Measurements from ENCODE around the gene SPTSSB. TPM values are rescaled to one million over a fixed set of nuclear protein-coding genes. Genes with fewer than 3 reads are reported as not detected.

Gene SPTSSB
- total RNA-seq, 1 donor from 2014 or later: not detected

DNA sequence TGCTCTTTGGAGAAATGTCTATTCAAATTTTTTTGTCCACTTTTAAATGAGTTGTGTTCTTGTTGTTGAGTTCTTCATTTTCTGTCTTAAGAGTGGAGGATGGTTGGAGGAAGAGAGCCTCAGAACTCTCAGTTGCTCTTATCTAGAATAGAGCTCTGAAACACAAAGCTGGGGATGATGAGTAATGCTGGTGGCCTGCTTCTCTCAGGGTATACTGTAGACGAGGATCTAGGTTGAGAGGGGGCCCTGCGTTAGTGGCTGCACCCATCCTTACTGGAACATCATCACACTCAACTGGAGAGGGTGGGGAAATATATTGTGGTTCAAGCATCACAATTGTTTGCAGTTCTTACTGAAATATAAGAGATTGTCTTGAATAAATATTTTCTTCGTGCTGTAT, 1.8 kb downstream of the SPTSSB start:
- no peak for DNase-seq
- Mint-ChIP-seq H3K27ac (no peak overlapping the region), H3K4me1 (peaks cover 10% of the 10 kb centered on the region), H3K27me3 (peaks cover 71% of the 10 kb centered on the region), H3K9me3 (no peaks in the 10 kb centered on the region), H3K36me3 (ENCODE audit: low read depth) (no peaks in the 10 kb centered on the region), H3K4me3 (no peak overlapping the region)
- intact Hi-C loops (cut with micrococcal nuclease): no loop called here

DNA sequence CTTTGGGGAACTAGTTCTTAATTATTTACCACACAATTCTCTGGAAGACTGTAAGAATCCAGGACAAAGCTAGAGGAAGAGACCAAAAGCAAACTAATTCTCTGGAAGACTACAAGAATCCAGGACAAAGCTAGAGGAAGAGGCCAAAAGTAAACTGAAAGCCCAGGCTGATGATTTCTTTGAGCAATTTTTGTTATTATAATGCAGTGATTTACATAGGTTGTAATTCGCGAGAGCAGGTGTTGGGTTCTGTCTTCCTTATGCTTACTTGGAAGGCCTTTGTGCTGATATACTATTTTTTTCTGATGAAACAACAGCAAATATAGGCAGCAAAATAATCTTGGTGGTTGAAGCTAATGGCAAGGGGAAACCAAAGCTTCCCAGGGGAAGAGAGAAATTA, 5.2 kb downstream of the SPTSSB start:
- Mint-ChIP-seq H3K27me3 (peaks cover 47% of the 10 kb centered on the region), H3K9me3 (no peaks in the 10 kb centered on the region), H3K27ac (no peak overlapping the region), H3K4me1 (no peaks in the 10 kb centered on the region), H3K4me3 (no peak overlapping the region), H3K36me3 (ENCODE audit: low read depth) (no peaks in the 10 kb centered on the region)
- intact Hi-C loops (cut with micrococcal nuclease): no loop called here
- no peak for DNase-seq

DNA sequence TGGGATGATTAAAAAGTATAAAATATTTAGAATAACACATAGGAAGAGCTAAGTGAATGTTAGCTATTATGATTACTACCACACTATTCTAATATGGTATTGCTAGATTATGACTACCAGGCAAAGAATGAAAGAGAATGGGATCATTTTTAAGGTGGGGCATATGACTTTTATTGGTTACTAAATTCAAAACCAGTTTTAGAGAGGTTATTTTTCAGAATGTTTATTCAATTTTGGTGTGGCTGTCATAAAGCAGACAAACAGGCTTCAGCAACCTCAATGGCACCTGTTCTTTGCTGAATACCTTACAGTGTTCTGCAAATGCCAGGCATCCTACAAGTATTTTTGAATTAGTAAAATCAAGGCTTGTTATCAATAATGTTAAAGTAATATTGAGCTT, 12.8 kb downstream of the SPTSSB start:
- Mint-ChIP-seq H3K27ac (no peak overlapping the region), H3K4me1 (no peaks in the 10 kb centered on the region), H3K9me3 (no peaks in the 10 kb centered on the region), H3K36me3 (ENCODE audit: low read depth) (no peaks in the 10 kb centered on the region), H3K27me3 (peaks cover 29% of the 10 kb centered on the region), H3K4me3 (no peak overlapping the region)
- no peak for DNase-seq
- intact Hi-C loops (cut with micrococcal nuclease): no loop called here

DNA sequence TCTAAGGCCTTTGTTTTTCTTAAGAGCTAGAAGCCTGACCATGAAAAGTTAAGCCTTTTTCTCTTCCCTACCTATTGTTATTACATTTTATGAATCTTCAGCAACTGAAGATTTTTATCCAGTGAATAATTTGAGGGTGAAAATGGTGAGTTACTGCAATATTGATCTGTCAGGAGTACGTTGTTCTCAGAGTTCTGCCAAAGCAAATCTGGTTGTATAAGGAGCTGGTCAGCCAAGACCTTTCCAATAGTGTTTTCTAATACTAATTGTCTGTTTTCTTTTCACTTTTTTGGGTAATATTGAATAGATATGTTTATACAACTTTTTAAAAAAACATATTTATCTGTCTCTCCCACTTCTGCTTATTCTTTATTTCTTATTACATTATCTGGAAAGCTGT, 15.0 kb downstream of the SPTSSB start:
- no peaks in the 10 kb centered on the region for H3K4me1 Mint-ChIP-seq
- no peak overlapping the region for H3K4me3 Mint-ChIP-seq
- no peak overlapping the region for H3K27ac Mint-ChIP-seq
- no peak for DNase-seq
- peaks cover 36% of the 10 kb centered on the region for H3K27me3 Mint-ChIP-seq
- no peaks in the 10 kb centered on the region for H3K9me3 Mint-ChIP-seq
- intact Hi-C loops (cut with micrococcal nuclease): no loop called here
- H3K36me3 Mint-ChIP-seq (ENCODE audit: low read depth): no peaks in the 10 kb centered on the region

DNA sequence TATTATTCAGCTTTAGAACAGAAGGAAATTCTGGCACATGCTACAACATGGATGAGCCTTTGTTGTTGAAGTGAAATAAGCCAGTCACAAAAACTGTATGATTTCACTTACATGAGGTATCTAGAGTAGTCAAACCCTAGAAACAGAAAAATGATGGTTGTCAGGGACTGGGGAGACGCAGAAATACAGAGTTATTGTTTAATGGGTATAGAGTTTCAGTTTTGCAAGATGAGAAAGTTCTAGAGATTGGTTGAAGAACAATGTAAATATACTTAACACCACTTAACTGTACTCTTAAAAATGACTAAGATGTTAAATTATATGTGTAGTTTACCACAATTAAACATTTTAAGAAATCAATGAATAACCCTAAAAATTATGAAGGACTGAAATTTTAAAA, 15.8 kb downstream of the SPTSSB start:
- Mint-ChIP-seq H3K27me3 (peaks cover 34% of the 10 kb centered on the region), H3K36me3 (ENCODE audit: low read depth) (no peaks in the 10 kb centered on the region), H3K27ac (no peak overlapping the region), H3K9me3 (no peaks in the 10 kb centered on the region), H3K4me1 (no peaks in the 10 kb centered on the region), H3K4me3 (no peak overlapping the region)
- intact Hi-C loops (cut with micrococcal nuclease): no loop called here
- DNase-seq: no peak

DNA sequence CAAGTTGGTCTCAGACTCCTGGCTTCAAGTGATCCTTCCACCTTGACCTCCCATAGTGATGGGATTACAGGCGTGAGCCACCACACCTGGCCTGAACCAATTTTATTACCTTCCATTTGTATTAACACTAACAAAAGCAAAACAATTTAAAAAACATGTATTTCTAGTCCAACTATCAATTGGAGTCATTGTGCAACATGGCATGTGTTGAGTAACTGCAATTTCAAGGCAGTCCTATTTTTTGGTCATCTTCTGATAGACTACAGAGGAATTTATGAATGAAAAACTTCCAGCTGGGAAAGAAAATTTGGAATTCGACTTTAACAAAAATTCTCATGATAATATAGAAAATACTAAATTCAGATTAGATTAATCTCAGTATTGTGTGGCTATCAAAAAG, 16.8 kb downstream of the SPTSSB start:
- Mint-ChIP-seq H3K27ac (no peak overlapping the region), H3K27me3 (peaks cover 37% of the 10 kb centered on the region), H3K9me3 (no peaks in the 10 kb centered on the region), H3K4me3 (no peak overlapping the region), H3K4me1 (peaks cover 7% of the 10 kb centered on the region), H3K36me3 (ENCODE audit: low read depth) (no peaks in the 10 kb centered on the region)
- intact Hi-C loops (cut with micrococcal nuclease): no loop called here
- DNase-seq: no peak

DNA sequence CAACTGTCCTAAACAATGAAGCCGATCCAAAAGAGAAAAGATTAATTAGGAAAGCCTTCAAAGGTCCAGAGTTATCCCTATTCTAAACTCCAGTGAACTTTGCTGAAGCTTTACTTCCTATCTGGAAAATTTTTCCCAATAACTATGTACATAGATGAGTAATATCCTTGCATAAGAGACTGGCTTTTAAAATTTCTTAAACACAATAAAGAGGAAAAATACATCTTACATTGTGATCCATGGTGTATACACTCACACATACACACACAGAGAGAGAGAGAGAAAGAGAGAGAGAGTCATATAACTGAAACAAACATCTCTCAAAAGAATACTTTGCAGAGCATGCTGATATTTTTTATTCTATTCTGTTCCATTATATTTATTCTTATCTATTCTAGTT, 20.0 kb downstream of the SPTSSB start:
- Mint-ChIP-seq H3K36me3 (ENCODE audit: low read depth) (no peaks in the 10 kb centered on the region), H3K27ac (no peak overlapping the region), H3K9me3 (no peaks in the 10 kb centered on the region), H3K4me3 (no peak overlapping the region), H3K27me3 (peaks cover 46% of the 10 kb centered on the region), H3K4me1 (peaks cover 8% of the 10 kb centered on the region)
- no peak for DNase-seq
- intact Hi-C loops (cut with micrococcal nuclease): loop anchor here (2.0 kb wide), 1 partner anchor 41 kb away; no protein-coding TSS in a partner anchor

DNA sequence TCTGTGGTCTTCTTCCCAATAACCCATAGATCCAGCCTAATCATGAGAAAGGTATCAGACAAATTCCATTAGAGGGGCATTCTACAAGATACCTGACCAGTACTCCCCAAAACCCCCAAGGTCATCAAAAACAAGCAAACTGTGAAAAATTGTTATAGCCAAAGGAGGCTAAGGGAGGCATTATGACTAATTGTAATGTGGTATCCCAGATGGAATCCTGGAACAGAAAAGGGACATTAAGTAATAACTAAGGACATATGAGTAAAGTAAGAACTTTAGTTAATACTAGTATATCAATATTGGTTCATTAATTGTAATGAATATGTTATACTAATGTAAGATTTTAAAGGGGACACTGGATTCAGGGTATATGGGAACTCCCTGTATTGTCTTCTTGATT, 20.4 kb downstream of the SPTSSB start:
- no peaks in the 10 kb centered on the region for H3K9me3 Mint-ChIP-seq
- peaks cover 48% of the 10 kb centered on the region for H3K27me3 Mint-ChIP-seq
- H3K4me1 Mint-ChIP-seq: peaks cover 8% of the 10 kb centered on the region
- H3K27ac Mint-ChIP-seq: no peak overlapping the region
- no peak overlapping the region for H3K4me3 Mint-ChIP-seq
- intact Hi-C loops (cut with micrococcal nuclease): loop anchor here (2.0 kb wide), 1 partner anchor 40 kb away; no protein-coding TSS in a partner anchor
- no peaks in the 10 kb centered on the region for H3K36me3 Mint-ChIP-seq (ENCODE audit: low read depth)
- no peak for DNase-seq

DNA sequence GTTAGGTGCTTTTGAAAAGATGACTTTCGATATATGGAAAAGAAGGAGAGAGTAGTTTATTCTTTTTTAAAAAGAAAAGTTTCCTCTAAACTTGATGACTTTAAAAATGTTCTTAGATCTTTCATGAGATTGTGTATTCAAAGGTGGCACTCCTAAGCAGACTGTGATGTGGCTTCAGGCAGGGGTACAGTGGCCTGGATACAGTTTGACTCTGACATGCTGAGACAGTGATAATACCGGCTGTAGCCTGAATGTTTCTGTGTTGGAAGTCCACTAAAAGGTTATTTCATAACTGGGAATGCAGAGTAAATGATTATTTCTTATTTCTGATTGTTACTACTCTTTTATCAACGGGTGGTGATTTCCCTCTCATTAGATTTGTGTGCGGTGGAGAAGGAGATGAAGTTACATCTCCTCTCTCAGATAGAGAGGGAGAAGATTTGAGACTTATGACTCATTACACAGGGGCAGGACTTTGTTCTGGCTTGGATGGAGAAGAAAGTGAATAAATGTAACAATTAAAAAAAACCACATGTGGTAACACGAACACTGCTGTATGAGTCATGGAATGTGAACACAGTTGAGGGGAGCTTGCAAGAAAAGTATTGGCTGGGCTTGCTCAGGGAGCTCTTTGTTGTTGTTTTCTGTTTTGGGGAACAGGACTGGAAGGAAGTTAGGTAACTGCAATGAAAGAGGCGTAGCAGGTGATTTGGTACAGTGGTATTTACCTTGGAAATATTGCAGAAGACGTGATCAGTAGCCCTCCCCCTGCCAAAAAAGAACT, 21.6 kb downstream of the SPTSSB start:
- peaks cover 8% of the 10 kb centered on the region for H3K4me1 Mint-ChIP-seq
- no peaks in the 10 kb centered on the region for H3K9me3 Mint-ChIP-seq
- intact Hi-C loops (cut with micrococcal nuclease): loop anchor here (2.0 kb wide), 1 partner anchor 39 kb away; no protein-coding TSS in a partner anchor
- no peak for DNase-seq
- H3K27ac Mint-ChIP-seq: peak overlapping the region; percentile 21
- no peak overlapping the region for H3K4me3 Mint-ChIP-seq
- H3K27me3 Mint-ChIP-seq: peaks cover 46% of the 10 kb centered on the region
- no peaks in the 10 kb centered on the region for H3K36me3 Mint-ChIP-seq (ENCODE audit: low read depth)

DNA sequence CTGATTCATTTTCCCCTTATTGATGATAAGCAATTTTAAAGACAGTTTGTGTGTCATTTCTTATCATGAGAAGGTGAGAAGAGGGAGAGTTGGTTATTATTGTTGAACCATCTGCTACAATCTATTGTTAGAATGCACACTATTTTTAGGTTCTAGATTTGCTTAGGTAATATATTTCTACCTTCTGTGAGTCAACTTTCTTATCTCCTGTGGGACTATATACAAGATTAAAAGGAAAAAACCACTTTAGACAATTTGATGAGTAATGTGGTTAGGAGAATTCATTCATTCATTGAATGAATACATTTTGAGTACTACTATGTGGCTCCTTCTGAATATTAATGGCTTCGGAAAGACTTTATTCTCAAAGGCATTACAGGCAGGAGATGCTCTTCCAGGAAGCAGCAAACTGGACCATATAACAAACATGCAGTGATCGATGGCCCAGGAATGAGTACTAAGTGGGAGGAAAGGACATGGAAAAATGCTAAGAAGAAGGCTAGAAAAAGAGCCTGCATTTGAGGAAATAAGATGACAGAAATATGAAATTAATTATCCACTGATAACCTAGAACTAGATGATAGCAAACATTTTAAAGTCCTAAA, 22.4 kb downstream of the SPTSSB start:
- no peaks in the 10 kb centered on the region for H3K9me3 Mint-ChIP-seq
- no peak overlapping the region for H3K4me3 Mint-ChIP-seq
- H3K4me1 Mint-ChIP-seq: peaks cover 8% of the 10 kb centered on the region
- no peak for DNase-seq
- no peak overlapping the region for H3K27ac Mint-ChIP-seq
- H3K36me3 Mint-ChIP-seq (ENCODE audit: low read depth): no peaks in the 10 kb centered on the region
- H3K27me3 Mint-ChIP-seq: peaks cover 46% of the 10 kb centered on the region
- intact Hi-C loops (cut with micrococcal nuclease): no loop called here

DNA sequence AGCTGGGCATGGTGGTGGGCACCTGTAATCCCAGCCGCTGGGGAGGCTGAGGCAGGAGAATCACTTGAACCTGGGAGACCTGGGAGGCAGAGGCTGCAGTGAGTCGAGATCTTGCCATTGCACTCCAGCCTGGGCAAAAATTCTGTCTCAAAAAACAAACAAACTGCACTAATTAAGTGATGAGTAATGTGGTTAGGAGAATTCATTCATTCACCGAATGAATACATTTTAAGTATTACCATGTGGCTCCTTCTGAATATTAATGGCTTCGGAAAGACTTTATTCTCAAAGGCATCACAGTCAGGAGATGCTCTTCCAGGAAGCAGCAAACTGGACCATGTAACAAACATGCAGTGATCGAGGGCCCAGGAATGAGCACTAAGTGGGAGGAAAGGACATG, 23.6 kb downstream of the SPTSSB start:
- Mint-ChIP-seq H3K27ac (no peak overlapping the region), H3K4me1 (peaks cover 8% of the 10 kb centered on the region), H3K27me3 (peaks cover 50% of the 10 kb centered on the region), H3K36me3 (ENCODE audit: low read depth) (no peaks in the 10 kb centered on the region), H3K9me3 (no peaks in the 10 kb centered on the region), H3K4me3 (no peak overlapping the region)
- DNase-seq: no peak
- intact Hi-C loops (cut with micrococcal nuclease): no loop called here

DNA sequence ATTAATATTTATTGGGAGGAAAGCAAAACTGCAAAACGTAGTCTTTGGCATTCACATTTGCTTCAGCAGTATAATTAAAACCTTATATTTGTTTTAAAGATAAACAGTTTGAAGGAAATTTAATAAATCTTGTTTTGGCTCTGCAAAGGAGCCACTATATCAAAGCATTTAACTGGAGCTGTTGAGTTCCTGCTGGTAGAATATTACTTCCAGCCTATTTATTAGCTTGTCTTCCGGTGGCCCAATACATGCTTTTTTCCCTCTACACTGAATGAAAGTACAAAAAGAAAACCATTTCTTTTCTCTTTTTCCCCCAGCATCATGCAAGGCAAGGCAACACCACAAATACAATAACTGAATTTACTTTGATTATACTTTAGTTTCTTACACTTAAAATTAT, 26.3 kb downstream of the SPTSSB start:
- Mint-ChIP-seq H3K4me3 (no peak overlapping the region), H3K36me3 (ENCODE audit: low read depth) (no peaks in the 10 kb centered on the region), H3K27me3 (peaks cover 53% of the 10 kb centered on the region), H3K4me1 (peaks cover 6% of the 10 kb centered on the region), H3K27ac (no peak overlapping the region), H3K9me3 (no peaks in the 10 kb centered on the region)
- no peak for DNase-seq
- intact Hi-C loops (cut with micrococcal nuclease): no loop called here

DNA sequence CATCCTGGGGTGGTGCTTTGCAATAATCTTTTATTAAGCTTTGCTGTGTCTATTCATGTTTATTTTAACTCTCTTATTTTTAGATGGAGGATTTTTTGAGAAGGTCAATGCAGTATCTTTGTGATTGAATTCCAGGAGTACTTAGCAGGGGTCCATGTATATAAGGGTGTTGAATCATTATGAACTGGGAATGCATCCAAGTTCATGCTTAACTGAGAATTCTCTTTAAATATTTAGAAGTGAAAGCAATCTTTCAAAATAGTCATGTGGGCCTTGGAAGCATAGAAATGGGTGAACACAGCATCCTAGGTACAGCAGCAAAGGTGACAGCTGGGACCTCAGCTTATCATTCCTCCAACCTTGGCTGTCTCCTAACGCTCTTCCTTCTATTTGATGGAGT, 27.3 kb downstream of the SPTSSB start:
- H3K4me1 Mint-ChIP-seq: no peaks in the 10 kb centered on the region
- H3K36me3 Mint-ChIP-seq (ENCODE audit: low read depth): no peaks in the 10 kb centered on the region
- no peak overlapping the region for H3K4me3 Mint-ChIP-seq
- no peak for DNase-seq
- H3K27ac Mint-ChIP-seq: no peak overlapping the region
- no peaks in the 10 kb centered on the region for H3K9me3 Mint-ChIP-seq
- intact Hi-C loops (cut with micrococcal nuclease): no loop called here
- H3K27me3 Mint-ChIP-seq: peaks cover 46% of the 10 kb centered on the region

DNA sequence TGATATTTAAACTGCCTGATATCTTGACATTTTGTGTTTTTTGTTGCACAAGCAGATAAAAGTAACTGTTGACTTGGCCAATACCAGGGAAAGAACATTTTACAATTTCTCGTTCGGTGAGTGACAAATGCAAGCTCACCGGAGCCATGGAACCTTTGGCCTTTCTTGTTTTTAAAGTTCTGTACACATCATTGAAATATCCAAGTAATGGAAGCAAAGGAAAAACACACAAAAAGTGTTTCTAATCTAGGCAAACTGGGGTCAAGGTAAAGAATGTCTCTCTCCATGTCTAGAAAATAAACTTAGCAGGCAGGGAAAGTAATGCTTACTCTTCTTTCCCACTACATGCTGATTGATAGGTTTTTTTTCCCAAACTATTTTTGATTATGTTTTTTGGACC, 27.8 kb downstream of the SPTSSB start:
- Mint-ChIP-seq H3K27ac (no peak overlapping the region), H3K4me1 (no peaks in the 10 kb centered on the region), H3K27me3 (peaks cover 45% of the 10 kb centered on the region), H3K9me3 (no peaks in the 10 kb centered on the region), H3K4me3 (no peak overlapping the region), H3K36me3 (ENCODE audit: low read depth) (no peaks in the 10 kb centered on the region)
- intact Hi-C loops (cut with micrococcal nuclease): no loop called here
- DNase-seq: no peak

Data from activated CD4-positive, alpha-beta T cell treated with anti-CD3 and anti-CD28 coated beads, Interleukin-2, amount 10 ng/mL, durations not matched to agents 24 days and 14 days (primary cell).